OCI-LY7 (cell line): ENCODE data around the gene GTF2H3. TPM values are rescaled to one million over a fixed set of nuclear protein-coding genes. Genes with fewer than 3 reads are reported as not detected.

ENCODE experiments used
- BruUV-seq: library from RNA; stranded (reverse); fragments of 400-500 nt; replicated peaks from 2 replicates; lab custom pipeline; 2021; lab: Mats Ljungman, UMichigan
- CTCF ChIA-PET: fragments of 300-600 bp; sonication (Branson Sonifier 250); formaldehyde crosslinking; loops from one replicate; lab custom pipeline; 2022; ENCODE audit warnings: antibody characterized with exemption; ENCODE audit not compliant: unreplicated experiment; lab: Charles Lee
- POLR2A ChIA-PET: fragments of 300-600 bp; sonication (Branson Sonifier 250); formaldehyde crosslinking; loops from one replicate; lab custom pipeline; 2022; ENCODE audit warnings: antibody characterized with exemption; lab: Charles Lee
- DNase-seq: peaks from one replicate; pipeline ENCODE4 v3.0.0-alpha.2; 2015; ENCODE audit warnings: low spot score
- H2AFZ ChIP-seq: fragments of 200-600 bp; sonication (generic), shearing (Covaris generic); 2 replicates; pipeline ENCODE4 v1.6.1; 2014; ENCODE audit warnings: mild to moderate bottlenecking, antibody characterized with exemption, low read length, moderate library complexity
- H3K27ac ChIP-seq: fragments of 200-600 bp; sonication (generic); 2 replicates; pipeline ENCODE4 v1.5.1; 2014; ENCODE audit warnings: mixed run types, low read depth, mild to moderate bottlenecking, moderate library complexity, low read length, inconsistent platforms; ENCODE audit not compliant: poor library complexity, severe bottlenecking
- H3K36me3 ChIP-seq: fragments of 200-600 bp; sonication (generic); 2 replicates; pipeline ENCODE4 v1.6.1; 2014; ENCODE audit warnings: mild to moderate bottlenecking, antibody characterized with exemption, low read length, moderate library complexity, mixed read lengths; ENCODE audit not compliant: insufficient read depth
- H3K4me1 ChIP-seq: fragments of 200-600 bp; sonication (generic); 2 replicates; pipeline ENCODE4 v1.5.1; 2014; ENCODE audit warnings: mild to moderate bottlenecking, low read length; ENCODE audit not compliant: insufficient read depth, poor library complexity, severe bottlenecking
- H3K4me2 ChIP-seq: fragments of 200-600 bp; sonication (generic); 2 replicates; pipeline ENCODE4 v1.6.1; 2014; ENCODE audit warnings: mild to moderate bottlenecking, low read length
- H3K4me3 ChIP-seq: fragments of 200-600 bp; sonication (generic); 2 replicates; pipeline ENCODE4 v1.5.1; 2014; ENCODE audit warnings: mild to moderate bottlenecking, low read depth, low read length; ENCODE audit not compliant: poor library complexity, severe bottlenecking
- H3K79me2 ChIP-seq: fragments of 200-600 bp; sonication (generic); 2 replicates; pipeline ENCODE4 v1.6.1; 2016; ENCODE audit warnings: low read depth, mild to moderate bottlenecking, low read length, moderate library complexity, mixed read lengths; ENCODE audit not compliant: insufficient read depth
- H3K9me2 ChIP-seq: fragments of 200-600 bp; sonication (generic); 2 replicates; pipeline ENCODE4 v1.6.1; 2016; ENCODE audit warnings: mild to moderate bottlenecking, low read length, mixed read lengths; ENCODE audit not compliant: insufficient read depth
- H3K9me3 ChIP-seq: fragments of 200-600 bp; sonication (generic); 2 replicates; pipeline ENCODE4 v1.6.1; 2014; ENCODE audit warnings: mild to moderate bottlenecking, mixed run types, low read length, mixed read lengths
- H4K20me1 ChIP-seq: fragments of 200-600 bp; sonication (generic); 2 replicates; pipeline ENCODE4 v1.6.1; 2014; ENCODE audit warnings: mild to moderate bottlenecking, antibody characterized with exemption, low read length, moderate library complexity, mixed read lengths; ENCODE audit not compliant: insufficient read depth
- EZH2phosphoT487 ChIP-seq: fragments of 200-600 bp; sonication (generic); IDR thresholded peaks from 2 replicates; pipeline ENCODE4 v1.6.1; 2018; ENCODE audit warnings: low read depth, borderline replicate concordance, mild to moderate bottlenecking, mixed run types, antibody characterized with exemption, low read length, moderate library complexity, mixed read lengths
- intact Hi-C: fragments of 100-400 bp; cut with micrococcal nuclease; formaldehyde crosslinking; loops from one replicate; pipeline ENCODE4 v1.10.0; 2022; ENCODE audit not compliant: unreplicated experiment
- total RNA-seq, 2 experiments: library from RNA; depleted of rRNA in 1 of 2; stranded (reverse); fragments of >200 nt in 1 of 2; shearing (Covaris generic) in 1 of 2; gene quantifications; 2 replicates each; pipeline ENCODE4 v1.2.3, GENCODE V29; 2014 to 2022
- TF ChIP-seq, protein P1 (sequence below): fragments of 200-600 bp; sonication (generic); conservative IDR thresholded peaks from 2 replicates; pipeline ENCODE4 v1.5.1; 2014; ENCODE audit warnings: mild to moderate bottlenecking, antibody characterized with exemption, low read length, moderate library complexity, mixed read lengths

GTF2H3 gene
- total RNA-seq, 2 experiments from 2014 or later, result 18.1 to 51.5 TPM

DNA sequence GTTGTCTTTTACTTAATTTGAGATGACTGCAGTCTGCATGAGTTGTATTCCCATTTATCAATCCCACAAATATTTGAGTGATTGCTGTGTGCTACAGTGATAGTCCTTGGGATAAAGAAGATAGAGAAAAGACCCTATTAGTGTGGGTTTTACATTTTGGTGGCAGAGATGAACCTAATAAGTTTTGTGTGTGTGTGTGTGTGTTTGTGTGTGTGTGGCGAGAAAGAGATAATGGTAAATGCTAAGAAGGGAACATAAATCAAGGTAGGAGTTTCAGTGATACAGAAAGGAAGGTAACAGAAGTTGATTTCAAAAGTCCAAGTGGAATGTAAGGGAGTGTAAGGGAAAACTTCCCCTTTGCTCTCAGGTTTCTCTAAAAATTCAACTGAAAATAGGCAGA lies 34.3 kb upstream of the GTF2H3 start:
- no peak overlapping the region for H3K27ac ChIP-seq
- no peak overlapping the region for H3K4me2 ChIP-seq
- peaks cover 60% of the 10 kb centered on the region for H3K36me3 ChIP-seq
- intact Hi-C loops, result no loop called here
- POLR2A ChIA-PET, result interaction anchor here (0.7 to 1.3 kb wide), 2 partner anchors 16 to 286 kb away, joined by 3 to 4 read pairs; no protein-coding TSS in a partner anchor
- TSS peak; percentile 42 for BruUV-seq
- H2AFZ ChIP-seq, result no peak overlapping the region
- H4K20me1 ChIP-seq, result no peaks in the 10 kb centered on the region
- DNase-seq, result no peak
- no peak overlapping the region for H3K4me3 ChIP-seq
- H3K9me3 ChIP-seq, result no peaks in the 10 kb centered on the region
- peaks cover 31% of the 10 kb centered on the region for H3K4me1 ChIP-seq
- TF ChIP-seq EZH2phosphoT487, result no peak
- TF ChIP-seq, protein P1, sequence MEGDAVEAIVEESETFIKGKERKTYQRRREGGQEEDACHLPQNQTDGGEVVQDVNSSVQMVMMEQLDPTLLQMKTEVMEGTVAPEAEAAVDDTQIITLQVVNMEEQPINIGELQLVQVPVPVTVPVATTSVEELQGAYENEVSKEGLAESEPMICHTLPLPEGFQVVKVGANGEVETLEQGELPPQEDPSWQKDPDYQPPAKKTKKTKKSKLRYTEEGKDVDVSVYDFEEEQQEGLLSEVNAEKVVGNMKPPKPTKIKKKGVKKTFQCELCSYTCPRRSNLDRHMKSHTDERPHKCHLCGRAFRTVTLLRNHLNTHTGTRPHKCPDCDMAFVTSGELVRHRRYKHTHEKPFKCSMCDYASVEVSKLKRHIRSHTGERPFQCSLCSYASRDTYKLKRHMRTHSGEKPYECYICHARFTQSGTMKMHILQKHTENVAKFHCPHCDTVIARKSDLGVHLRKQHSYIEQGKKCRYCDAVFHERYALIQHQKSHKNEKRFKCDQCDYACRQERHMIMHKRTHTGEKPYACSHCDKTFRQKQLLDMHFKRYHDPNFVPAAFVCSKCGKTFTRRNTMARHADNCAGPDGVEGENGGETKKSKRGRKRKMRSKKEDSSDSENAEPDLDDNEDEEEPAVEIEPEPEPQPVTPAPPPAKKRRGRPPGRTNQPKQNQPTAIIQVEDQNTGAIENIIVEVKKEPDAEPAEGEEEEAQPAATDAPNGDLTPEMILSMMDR, result no peak
- H3K79me2 ChIP-seq, result peaks cover 59% of the 10 kb centered on the region
- CTCF ChIA-PET, result no interaction called here
- H3K9me2 ChIP-seq, result no peaks in the 10 kb centered on the region

DNA sequence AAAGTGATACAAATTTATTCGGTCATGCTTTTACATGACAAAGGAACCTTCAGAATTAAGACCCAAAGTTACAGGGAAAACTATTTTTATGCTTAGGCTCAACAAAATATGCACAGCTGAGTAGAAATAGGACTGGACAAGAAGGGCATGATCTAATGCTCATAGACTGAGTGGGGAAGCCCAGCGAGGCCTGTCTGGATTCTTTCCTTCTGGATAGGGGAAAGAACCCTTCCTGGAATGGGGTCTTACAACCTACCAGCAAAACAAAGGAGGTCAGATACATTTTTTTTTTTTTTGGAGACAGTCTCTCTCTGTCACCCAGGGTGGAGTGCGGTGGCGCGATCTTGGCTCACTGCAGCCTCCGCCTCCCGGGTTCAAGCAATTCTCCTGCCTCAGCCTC lies 33.9 kb upstream of the GTF2H3 start:
- intact Hi-C loops, result loop anchor here (5.0 kb wide), 1 partner anchor 232 kb away; no protein-coding TSS in a partner anchor
- peaks cover 64% of the 10 kb centered on the region for H3K79me2 ChIP-seq

More for the DNA sequence above, 33.9 kb upstream of the GTF2H3 start:
- H3K4me2 ChIP-seq, result no peak overlapping the region
- TF ChIP-seq EZH2phosphoT487, result no peak
- TF ChIP-seq, protein P1, result no peak
- H3K36me3 ChIP-seq, result peaks cover 61% of the 10 kb centered on the region
- H3K4me1 ChIP-seq, result peaks cover 35% of the 10 kb centered on the region
- POLR2A ChIA-PET, result interaction anchor here (0.7 to 0.9 kb wide), 2 partner anchors 12 to 287 kb away, joined by 3 to 5 read pairs; no protein-coding TSS in a partner anchor
- CTCF ChIA-PET, result no interaction called here
- no peak overlapping the region for H3K4me3 ChIP-seq
- BruUV-seq, result no TSS peak
- H3K9me2 ChIP-seq, result no peaks in the 10 kb centered on the region
- H4K20me1 ChIP-seq, result no peaks in the 10 kb centered on the region
- H3K9me3 ChIP-seq, result no peaks in the 10 kb centered on the region
- no peak overlapping the region for H3K27ac ChIP-seq
- DNase-seq, result no peak
- H2AFZ ChIP-seq, result no peak overlapping the region
